Measurements from ENCODE around the gene PDSS1. TPM values are rescaled to one million over a fixed set of nuclear protein-coding genes. Genes with fewer than 3 reads are reported as not detected.
A peak's percentile ranks its signal among the peaks of the same experiment; 100 is the strongest.

Gene PDSS1
- total and polyA plus RNA-seq, 2 donors = 30.5 to 31.5 TPM

DNA sequence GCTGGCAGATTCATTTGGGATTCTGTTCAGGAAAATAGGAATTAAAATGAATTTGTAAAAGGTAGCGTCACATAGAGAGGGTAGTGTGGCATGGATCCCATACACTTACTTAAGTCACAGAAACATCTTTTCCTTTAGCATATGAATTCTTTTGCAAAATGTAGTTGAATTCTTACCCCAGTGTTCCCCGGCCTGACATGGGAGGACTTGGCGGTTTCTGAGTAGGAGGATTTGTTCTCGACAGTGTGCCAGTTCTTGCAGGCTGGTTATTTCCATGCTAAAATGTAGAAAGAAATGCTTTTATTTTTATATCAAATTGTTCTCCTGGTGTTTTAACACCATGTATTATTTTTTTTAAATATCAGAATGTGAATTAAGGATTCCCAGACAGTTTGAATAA is 72.6 kb downstream of the PDSS1 start:
- no peaks in the 10 kb centered on the region for H3K27me3 ChIP-seq (ENCODE audit: control insufficient read depth in 2 of 2, insufficient read depth in 1 of 2, low read length in 1 of 2)
- H3K9me3 ChIP-seq (ENCODE audit: control insufficient read depth in 2 of 2, insufficient read depth in 1 of 2, low read length in 1 of 2) = no peaks in the 10 kb centered on the region
- peaks cover 6 to 33% of the 10 kb centered on the region in 2 donors for H3K36me3 ChIP-seq (ENCODE audit: control insufficient read depth in 2 of 2, insufficient read depth in 2 of 2, low read length in 1 of 2)
- no peak overlapping the region for H3K27ac ChIP-seq (ENCODE audit: low read depth in 1 of 2, low read length in 1 of 2)
- H3K4me1 ChIP-seq (ENCODE audit: control insufficient read depth in 2 of 2, insufficient read depth in 2 of 2, low read length in 2 of 2) = no peaks in the 10 kb centered on the region
- DNase-seq (ENCODE audit: low read depth in 6 of 9, low spot score in 9 of 9) = no peak
- WGBS = 97% methylated on average over 4 of the region's 4 CpGs
- no peak overlapping the region for H3K4me3 ChIP-seq (ENCODE audit: low read length in 2 of 2)

DNA sequence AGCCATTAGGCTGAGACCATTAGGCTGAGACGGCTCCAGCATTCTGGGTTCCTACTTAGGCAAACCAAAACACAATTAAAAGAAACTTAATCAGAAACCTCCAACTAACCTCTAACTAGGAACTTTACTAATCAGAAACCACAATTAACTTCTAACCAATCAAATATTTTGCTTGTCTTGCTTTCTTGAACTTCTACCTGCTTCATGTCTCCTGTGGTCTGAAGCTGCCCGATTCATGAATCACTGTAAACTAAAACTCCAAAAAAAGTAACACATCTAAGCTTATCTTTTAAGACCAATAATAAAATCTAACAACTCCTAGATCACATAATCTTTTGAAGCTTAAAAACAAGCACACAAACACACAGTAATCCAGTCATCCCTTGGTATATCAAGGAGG is 76.1 kb downstream of the PDSS1 start:
- Histone ChIP-seq H3K27me3 (ENCODE audit: control insufficient read depth in 2 of 2, insufficient read depth in 1 of 2, low read length in 1 of 2) (no peaks in the 10 kb centered on the region), H3K36me3 (ENCODE audit: control insufficient read depth in 2 of 2, insufficient read depth in 2 of 2, low read length in 1 of 2) (peaks cover 2 to 15% of the 10 kb centered on the region in 2 donors), H3K4me3 (ENCODE audit: low read length in 2 of 2) (no peak overlapping the region), H3K4me1 (ENCODE audit: control insufficient read depth in 2 of 2, insufficient read depth in 2 of 2, low read length in 2 of 2) (no peaks in the 10 kb centered on the region), H3K9me3 (ENCODE audit: control insufficient read depth in 2 of 2, insufficient read depth in 1 of 2, low read length in 1 of 2) (no peaks in the 10 kb centered on the region), H3K27ac (ENCODE audit: low read depth in 1 of 2, low read length in 1 of 2) (no peak overlapping the region)
- 88% methylated on average over 2 of the region's 2 CpGs for WGBS
- DNase-seq (ENCODE audit: low read depth in 6 of 9, low spot score in 9 of 9) = no peak

DNA sequence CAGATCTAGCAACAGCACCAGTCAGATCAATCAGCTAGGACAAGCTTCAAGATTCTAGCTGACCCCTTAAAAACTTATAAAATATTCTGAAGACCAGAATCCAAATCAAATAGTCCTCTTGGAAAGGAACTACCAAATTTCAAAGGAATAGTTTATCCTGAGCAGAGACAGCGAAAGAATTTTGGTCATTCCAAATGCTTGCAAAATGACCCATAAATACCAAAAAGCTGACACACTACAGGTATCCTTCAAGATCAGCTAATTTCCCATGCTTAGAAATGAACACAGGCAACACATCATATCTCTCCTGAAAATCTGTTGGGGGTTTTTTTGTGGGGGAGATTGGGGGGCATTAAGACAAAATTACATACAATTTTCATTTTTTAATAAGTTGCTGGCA is 78.8 kb downstream of the PDSS1 start:
- no peak overlapping the region for H3K27ac ChIP-seq (ENCODE audit: low read depth in 1 of 2, low read length in 1 of 2)
- no peaks in the 10 kb centered on the region for H3K9me3 ChIP-seq (ENCODE audit: control insufficient read depth in 2 of 2, insufficient read depth in 1 of 2, low read length in 1 of 2)
- no peak for DNase-seq (ENCODE audit: low read depth in 6 of 9, low spot score in 9 of 9)
- no peaks in the 10 kb centered on the region for H3K27me3 ChIP-seq (ENCODE audit: control insufficient read depth in 2 of 2, insufficient read depth in 1 of 2, low read length in 1 of 2)
- 94% methylated on average over 1 of the region's 1 CpG for WGBS
- peaks cover 0 to 5% of the 10 kb centered on the region in 2 donors for H3K36me3 ChIP-seq (ENCODE audit: control insufficient read depth in 2 of 2, insufficient read depth in 2 of 2, low read length in 1 of 2)
- H3K4me1 ChIP-seq (ENCODE audit: control insufficient read depth in 2 of 2, insufficient read depth in 2 of 2, low read length in 2 of 2) = peaks cover 6 to 14% of the 10 kb centered on the region in 2 donors
- no peak overlapping the region for H3K4me3 ChIP-seq (ENCODE audit: low read length in 2 of 2)

DNA sequence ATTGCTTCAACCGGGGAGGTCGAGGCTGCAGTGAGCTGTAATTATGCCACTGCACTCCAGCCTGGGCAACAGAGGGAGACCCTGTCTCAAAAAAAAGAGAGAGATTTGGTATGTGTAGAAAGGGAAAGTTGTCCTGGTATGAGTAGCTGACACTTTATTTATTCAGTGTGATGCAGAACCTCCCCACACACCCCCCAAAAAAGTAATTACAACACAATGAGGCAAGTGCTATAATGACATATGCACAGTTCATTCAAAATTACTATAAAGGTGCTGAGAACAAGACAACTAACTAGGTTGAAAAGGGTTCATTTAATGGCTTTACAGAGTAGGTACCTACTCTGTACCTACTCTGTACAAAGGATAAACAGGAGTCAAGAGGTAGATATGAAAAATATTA is 80.2 kb downstream of the PDSS1 start:
- no peaks in the 10 kb centered on the region for H3K27me3 ChIP-seq (ENCODE audit: control insufficient read depth in 2 of 2, insufficient read depth in 1 of 2, low read length in 1 of 2)
- 98% methylated on average over 2 of the region's 2 CpGs for WGBS
- H3K4me1 ChIP-seq (ENCODE audit: control insufficient read depth in 2 of 2, insufficient read depth in 2 of 2, low read length in 2 of 2) = peaks cover 7 to 16% of the 10 kb centered on the region in 2 donors
- H3K9me3 ChIP-seq (ENCODE audit: control insufficient read depth in 2 of 2, insufficient read depth in 1 of 2, low read length in 1 of 2) = no peaks in the 10 kb centered on the region
- no peak for DNase-seq (ENCODE audit: low read depth in 6 of 9, low spot score in 9 of 9)
- H3K36me3 ChIP-seq (ENCODE audit: control insufficient read depth in 2 of 2, insufficient read depth in 2 of 2, low read length in 1 of 2) = peaks cover 0 to 5% of the 10 kb centered on the region in 2 donors
- H3K27ac ChIP-seq (ENCODE audit: low read depth in 1 of 2, low read length in 1 of 2) = no peak overlapping the region
- no peak overlapping the region for H3K4me3 ChIP-seq (ENCODE audit: low read length in 2 of 2)

DNA sequence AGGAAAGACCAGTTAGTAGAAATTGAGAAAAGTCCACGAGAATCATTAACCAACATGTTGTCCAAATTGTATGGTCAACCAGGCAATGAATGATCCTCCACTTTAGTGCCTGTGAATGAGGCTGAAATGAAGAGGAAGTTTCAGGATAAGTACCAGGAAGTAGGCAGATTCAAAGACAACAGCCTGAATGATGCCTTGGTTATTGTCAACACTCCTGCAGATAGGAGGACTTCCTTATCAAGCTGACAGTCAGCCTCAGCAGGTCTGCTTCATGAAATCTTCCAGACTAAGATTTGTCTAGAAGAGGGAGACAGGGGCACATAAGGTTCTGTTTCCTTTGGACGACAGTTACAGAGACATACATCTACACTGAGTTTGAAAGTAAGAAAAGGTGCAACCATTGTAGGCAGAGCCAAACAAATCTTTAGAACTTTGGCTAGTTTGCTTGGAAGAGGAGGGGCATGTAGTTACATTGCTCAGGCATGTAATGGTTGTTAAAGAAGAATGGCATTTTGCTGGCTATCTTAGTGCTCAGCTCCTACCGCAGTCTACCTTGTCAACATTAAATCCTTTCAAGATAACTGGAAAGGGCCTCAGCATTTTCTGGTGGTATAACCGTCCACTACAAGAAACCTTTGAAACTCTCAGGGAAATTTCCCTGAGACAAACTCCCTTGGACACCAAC is 81.8 kb downstream of the PDSS1 start:
- Histone ChIP-seq H3K4me3 (ENCODE audit: low read length in 2 of 2) (no peak overlapping the region), H3K9me3 (ENCODE audit: control insufficient read depth in 2 of 2, insufficient read depth in 1 of 2, low read length in 1 of 2) (no peaks in the 10 kb centered on the region), H3K4me1 (ENCODE audit: control insufficient read depth in 2 of 2, insufficient read depth in 2 of 2, low read length in 2 of 2) (peaks cover 7 to 22% of the 10 kb centered on the region in 2 donors), H3K27ac (ENCODE audit: low read depth in 1 of 2, low read length in 1 of 2) (no peak overlapping the region), H3K27me3 (ENCODE audit: control insufficient read depth in 2 of 2, insufficient read depth in 1 of 2, low read length in 1 of 2) (no peaks in the 10 kb centered on the region), H3K36me3 (ENCODE audit: control insufficient read depth in 2 of 2, insufficient read depth in 2 of 2, low read length in 1 of 2) (peaks cover 3 to 5% of the 10 kb centered on the region in 2 donors)
- no peak for DNase-seq (ENCODE audit: low read depth in 6 of 9, low spot score in 9 of 9)
- WGBS = 98% methylated on average over 4 of the region's 4 CpGs

DNA sequence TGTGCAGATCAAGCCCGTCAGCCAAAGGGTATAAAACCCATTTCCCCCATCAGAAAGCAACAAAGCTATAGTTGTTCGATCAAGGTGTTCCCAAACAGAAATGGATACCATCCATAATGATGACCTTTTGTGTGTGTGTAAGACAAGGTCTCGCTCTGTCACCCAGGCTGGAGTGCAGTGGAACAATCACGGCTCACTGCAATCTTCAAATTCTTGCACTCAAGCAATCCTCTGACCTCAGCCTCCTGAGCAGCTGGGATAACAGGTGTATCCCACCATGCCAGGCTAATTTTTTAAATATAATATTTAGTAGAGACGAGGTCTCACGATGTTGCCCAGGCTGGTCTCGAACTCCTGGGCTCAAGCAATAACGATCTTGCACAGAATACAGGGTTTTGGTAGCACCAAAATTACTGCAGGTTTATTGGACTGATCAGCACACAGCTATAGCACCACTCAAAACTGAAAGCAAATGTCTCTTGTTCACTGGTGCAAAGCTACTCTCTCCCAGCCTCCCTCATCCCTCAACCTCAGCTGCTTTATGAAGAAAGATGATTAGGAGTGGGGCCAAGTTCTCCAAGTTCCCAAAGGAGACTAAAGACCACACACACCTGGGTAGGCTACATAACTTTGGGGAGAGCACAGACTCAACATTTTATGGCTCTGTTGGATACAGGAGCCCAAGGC is 82.7 kb downstream of the PDSS1 start:
- WGBS = 97% methylated on average over 8 of the region's 8 CpGs
- H3K9me3 ChIP-seq (ENCODE audit: control insufficient read depth in 2 of 2, insufficient read depth in 1 of 2, low read length in 1 of 2) = no peaks in the 10 kb centered on the region
- peaks cover 4 to 5% of the 10 kb centered on the region in 2 donors for H3K36me3 ChIP-seq (ENCODE audit: control insufficient read depth in 2 of 2, insufficient read depth in 2 of 2, low read length in 1 of 2)
- H3K4me3 ChIP-seq (ENCODE audit: low read length in 2 of 2) = no peak overlapping the region
- H3K27me3 ChIP-seq (ENCODE audit: control insufficient read depth in 2 of 2, insufficient read depth in 1 of 2, low read length in 1 of 2) = no peaks in the 10 kb centered on the region
- peaks cover 7 to 22% of the 10 kb centered on the region in 2 donors for H3K4me1 ChIP-seq (ENCODE audit: control insufficient read depth in 2 of 2, insufficient read depth in 2 of 2, low read length in 2 of 2)
- no peak overlapping the region for H3K27ac ChIP-seq (ENCODE audit: low read depth in 1 of 2, low read length in 1 of 2)
- no peak for DNase-seq (ENCODE audit: low read depth in 6 of 9, low spot score in 9 of 9)

DNA sequence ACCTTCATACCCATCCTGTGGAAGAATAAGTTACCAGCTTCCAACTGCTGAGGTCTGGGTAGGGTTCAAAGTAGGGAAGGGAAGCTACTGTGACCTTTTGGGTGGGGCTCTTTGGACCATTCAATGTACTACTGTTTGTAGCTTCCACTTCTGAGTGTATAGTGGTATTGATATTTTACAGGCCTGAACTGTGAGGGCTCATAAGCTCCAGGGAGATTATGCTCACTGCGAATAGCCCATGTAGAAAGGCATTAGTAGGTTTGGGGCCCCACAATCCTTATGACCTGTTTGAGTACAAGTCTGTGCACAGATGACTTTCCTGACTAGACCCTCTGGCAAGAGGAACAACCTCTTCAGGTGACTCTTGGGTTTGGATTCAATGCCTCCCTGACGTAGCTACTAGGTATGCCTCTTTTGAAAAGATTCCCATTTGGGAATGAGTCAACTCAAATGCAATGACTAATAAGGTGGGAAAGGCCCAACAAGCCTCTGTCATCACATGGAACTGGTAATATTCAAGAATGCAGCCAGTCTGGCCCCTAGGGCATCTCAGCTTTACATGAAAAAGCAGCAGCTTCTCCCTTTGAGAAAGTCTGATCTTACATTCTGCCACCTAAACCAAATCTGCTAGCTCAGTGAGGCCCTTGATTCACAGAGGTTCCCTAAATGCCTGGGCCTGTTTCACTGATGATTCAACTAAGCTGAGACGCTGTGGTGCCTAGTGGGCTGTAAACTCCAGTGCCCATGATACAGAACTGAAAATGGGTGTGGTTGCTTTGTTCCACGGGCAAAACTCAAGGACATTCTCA is 83.5 kb downstream of the PDSS1 start:
- Histone ChIP-seq H3K36me3 (ENCODE audit: control insufficient read depth in 2 of 2, insufficient read depth in 2 of 2, low read length in 1 of 2) (peaks cover 3 to 8% of the 10 kb centered on the region in 2 donors), H3K4me1 (ENCODE audit: control insufficient read depth in 2 of 2, insufficient read depth in 2 of 2, low read length in 2 of 2) (peaks cover 7 to 22% of the 10 kb centered on the region in 2 donors), H3K4me3 (ENCODE audit: low read length in 2 of 2) (no peak overlapping the region), H3K9me3 (ENCODE audit: control insufficient read depth in 2 of 2, insufficient read depth in 1 of 2, low read length in 1 of 2) (no peaks in the 10 kb centered on the region), H3K27me3 (ENCODE audit: control insufficient read depth in 2 of 2, insufficient read depth in 1 of 2, low read length in 1 of 2) (no peaks in the 10 kb centered on the region), H3K27ac (ENCODE audit: low read depth in 1 of 2, low read length in 1 of 2) (no peak overlapping the region)
- WGBS = 94% methylated on average over 4 of the region's 4 CpGs
- DNase-seq (ENCODE audit: low read depth in 6 of 9, low spot score in 9 of 9) = no peak

DNA sequence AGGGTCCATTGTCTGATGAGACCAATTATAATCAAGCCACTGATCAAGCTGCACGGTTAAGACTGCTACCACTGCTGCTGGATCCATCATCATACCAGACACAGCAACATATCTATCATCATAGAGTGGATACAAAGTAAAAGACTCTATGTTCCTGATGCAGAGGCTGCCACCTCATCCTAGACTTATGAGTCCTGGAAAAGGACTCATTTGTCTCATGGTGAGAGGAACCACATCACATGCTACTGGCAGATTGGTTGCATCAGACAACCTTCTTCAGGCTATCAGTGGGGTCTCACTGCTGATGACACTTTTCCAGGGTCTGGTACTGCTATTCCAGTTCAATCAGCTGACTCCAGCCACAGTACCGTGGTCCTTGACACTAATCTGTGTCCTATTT is 84.3 kb downstream of the PDSS1 start:
- Histone ChIP-seq H3K36me3 (ENCODE audit: control insufficient read depth in 2 of 2, insufficient read depth in 2 of 2, low read length in 1 of 2) (peaks cover 3 to 8% of the 10 kb centered on the region in 2 donors), H3K27me3 (ENCODE audit: control insufficient read depth in 2 of 2, insufficient read depth in 1 of 2, low read length in 1 of 2) (no peaks in the 10 kb centered on the region), H3K27ac (ENCODE audit: low read depth in 1 of 2, low read length in 1 of 2) (peak overlapping the region in 1 of 2 donors; percentile 33), H3K9me3 (ENCODE audit: control insufficient read depth in 2 of 2, insufficient read depth in 1 of 2, low read length in 1 of 2) (no peaks in the 10 kb centered on the region), H3K4me3 (ENCODE audit: low read length in 2 of 2) (no peak overlapping the region), H3K4me1 (ENCODE audit: control insufficient read depth in 2 of 2, insufficient read depth in 2 of 2, low read length in 2 of 2) (peaks cover 7 to 22% of the 10 kb centered on the region in 2 donors)
- DNase-seq (ENCODE audit: low read depth in 6 of 9, low spot score in 9 of 9) = no peak
- 97% methylated on average over 2 of the region's 2 CpGs for WGBS

DNA sequence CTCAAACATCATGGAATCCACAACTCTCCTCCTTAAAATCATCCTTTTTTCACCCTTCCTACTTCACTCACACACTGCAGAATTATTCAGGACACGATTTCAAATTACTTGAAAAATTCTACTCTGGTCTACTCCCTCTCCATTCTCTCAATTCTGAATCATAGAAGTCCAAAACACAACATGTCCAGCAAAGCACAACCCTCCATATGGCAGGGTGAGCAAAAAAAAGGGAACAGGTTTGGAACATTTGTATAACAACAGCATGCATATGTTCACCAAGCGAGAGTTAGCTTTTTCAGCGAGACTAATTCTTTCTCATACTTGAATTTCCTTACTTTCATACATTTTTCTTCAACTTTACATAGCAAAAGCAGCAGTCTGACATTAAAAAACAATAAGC is 89.9 kb downstream of the PDSS1 start:
- Histone ChIP-seq H3K27me3 (ENCODE audit: control insufficient read depth in 2 of 2, insufficient read depth in 1 of 2, low read length in 1 of 2) (no peaks in the 10 kb centered on the region), H3K9me3 (ENCODE audit: control insufficient read depth in 2 of 2, insufficient read depth in 1 of 2, low read length in 1 of 2) (no peaks in the 10 kb centered on the region), H3K4me1 (ENCODE audit: control insufficient read depth in 2 of 2, insufficient read depth in 2 of 2, low read length in 2 of 2) (peaks cover 0 to 6% of the 10 kb centered on the region in 2 donors), H3K36me3 (ENCODE audit: control insufficient read depth in 2 of 2, insufficient read depth in 2 of 2, low read length in 1 of 2) (peaks cover 0 to 8% of the 10 kb centered on the region in 2 donors), H3K27ac (ENCODE audit: low read depth in 1 of 2, low read length in 1 of 2) (no peak overlapping the region), H3K4me3 (ENCODE audit: low read length in 2 of 2) (no peak overlapping the region)
- WGBS = over 99% methylated on average over 3 of the region's 3 CpGs
- DNase-seq (ENCODE audit: low read depth in 6 of 9, low spot score in 9 of 9) = no peak

All from thymus (tissue), 11 donors.